GM18909 (cell line): ENCODE results near the gene SLC7A4.
"Not testable (repeated sequence)": the region's sequence is repeated elsewhere in the genome, so short reads cannot be mapped to it uniquely, and the experiment has no call there.

Experiments used
- ATAC-seq: cut with Tn5 transposase; IDR thresholded peaks from one replicate; pipeline ENCODE4 v1.9.1; 2021; ENCODE audit warnings: mild to moderate bottlenecking; ENCODE audit not compliant: unreplicated experiment, poor library complexity

SLC7A4 gene

GRCh38 chr22:21032037-21032867 lies at the start of gene SLC7A4:
SLC7A4 (minus strand) TSS chr22:21032561; CDS start chr22:21031812, 749 bp downstream.
- no peak for ATAC-seq

GRCh38 chr22:21080435-21081137 lies 48.2 kb upstream of the SLC7A4 start:
- no peak for ATAC-seq

- ATAC-seq = no peak
Measured at GRCh38 chr22:21079493-21079892, 47.1 kb upstream of the SLC7A4 start.

GRCh38 chr22:21078916-21079315 lies 46.6 kb upstream of the SLC7A4 start:
- no peak for ATAC-seq

- ATAC-seq = no peak
Measured at GRCh38 chr22:21077884-21078508, 45.6 kb upstream of the SLC7A4 start.

GRCh38 chr22:21076912-21077625 lies 44.7 kb upstream of the SLC7A4 start:
- no peak for ATAC-seq

GRCh38 chr22:21075516-21076138 lies 43.3 kb upstream of the SLC7A4 start:
- no peak for ATAC-seq

- no peak for ATAC-seq
Measured at GRCh38 chr22:21074102-21074715, 41.8 kb upstream of the SLC7A4 start.

GRCh38 chr22:21073482-21073881 lies 41.1 kb upstream of the SLC7A4 start:
- no peak for ATAC-seq

GRCh38 chr22:21073023-21073422 lies 40.7 kb upstream of the SLC7A4 start:
- no peak for ATAC-seq

- not testable (repeated sequence) for ATAC-seq
Measured at GRCh38 chr22:21071796-21072195, 39.4 kb upstream of the SLC7A4 start.

GRCh38 chr22:21070690-21071615 lies 38.6 kb upstream of the SLC7A4 start:
- ATAC-seq = no peak

- ATAC-seq = no peak
Measured at GRCh38 chr22:21069375-21069774, 37.0 kb upstream of the SLC7A4 start.

- ATAC-seq = no peak
Measured at GRCh38 chr22:21068681-21069276, 36.4 kb upstream of the SLC7A4 start.

GRCh38 chr22:21067901-21068680 lies 35.7 kb upstream of the SLC7A4 start:
- ATAC-seq = no peak

- no peak for ATAC-seq
Measured at GRCh38 chr22:21067075-21067900, 34.9 kb upstream of the SLC7A4 start.
